ENCODE data around the gene OR6M1. TPM values are rescaled to one million over a fixed set of nuclear protein-coding genes. Genes with fewer than 3 reads are reported as not detected.

OR6M1 gene
- polyA plus RNA-seq, 1 of the 3 experiments (the other 2 are of a cell fraction) = not detected

GRCh38 chr11:123853038-123853437, 46.9 kb upstream of the OR6M1 start (continued):
- TF ChIP-seq REST (IDR thresholded peaks at IDR 0.05; ENCODE audit: low read depth, low read length) (no peak), SIN3A (IDR thresholded peaks at IDR 0.05; ENCODE audit: borderline replicate concordance, low read depth, low read length) (no peak), POLR2AphosphoS5 (IDR thresholded peaks at IDR 0.05; ENCODE audit: low read depth, low read length) (no peak), CHD2 (IDR thresholded peaks at IDR 0.05; ENCODE audit: low read length, partially characterized antibody) (no peak), MEF2A (IDR thresholded peaks at IDR 0.05; ENCODE audit: borderline replicate concordance, low read depth) (no peak), USF2 (IDR thresholded peaks at IDR 0.05; ENCODE audit: borderline replicate concordance, low read depth, low read length) (no peak), EP300 (IDR thresholded peaks at IDR 0.05; ENCODE audit: borderline replicate concordance in 1 of 2, low read depth in 1 of 2, low read length in 1 of 2) (no peak)

- Histone ChIP-seq H2AFZ (ENCODE audit: low read depth) (no peak overlapping the region), H3K9me3 (no peaks in the 10 kb centered on the region), H3K4me2 (no peak overlapping the region), H3F3A (replicated peaks; ENCODE audit: insufficient read depth) (no peaks in the 10 kb centered on the region), H4K20me1 (ENCODE audit: insufficient read depth) (no peaks in the 10 kb centered on the region), H3K9ac (no peak overlapping the region), H3K27ac (ENCODE audit: low read depth in 2 of 2, low read length in 1 of 2) (no peak overlapping the region), H3K36me3 (replicated peaks in 1 of 2; ENCODE audit: control insufficient read depth in 1 of 2, insufficient read depth in 2 of 2, low read length in 1 of 2) (no peaks in the 10 kb centered on the region), H3K79me2 (ENCODE audit: insufficient read depth) (no peaks in the 10 kb centered on the region), H3K27me3 (ENCODE audit: insufficient read depth) (no peaks in the 10 kb centered on the region), H3K9me2 (no peaks in the 10 kb centered on the region), H3K4me1 (ENCODE audit: control insufficient read depth in 1 of 2, insufficient read depth in 2 of 2, low read depth in 1 of 2, low read length in 1 of 2) (no peaks in the 10 kb centered on the region), H3K4me3 (ENCODE audit: low read depth in 2 of 2, low read length in 1 of 2) (no peak overlapping the region)
- TF ChIP-seq EP300 (IDR thresholded peaks at IDR 0.05; ENCODE audit: borderline replicate concordance in 1 of 2, low read depth in 1 of 2, low read length in 1 of 2) = no peak
- no peak for TF ChIP-seq USF1 (IDR thresholded peaks at IDR 0.05; ENCODE audit: borderline replicate concordance, low read depth)
- no peak for TF ChIP-seq SIN3A (IDR thresholded peaks at IDR 0.05; ENCODE audit: borderline replicate concordance, low read depth, low read length)
- TF ChIP-seq FOSL2 (IDR thresholded peaks at IDR 0.05; ENCODE audit: borderline replicate concordance, low read depth) = no peak
- no peak for TF ChIP-seq GABPA (IDR thresholded peaks at IDR 0.05; ENCODE audit: low read depth)
- no peak for TF ChIP-seq RFX5 (IDR thresholded peaks at IDR 0.05; ENCODE audit: low read length)
- TF ChIP-seq NFIC (IDR thresholded peaks at IDR 0.05; ENCODE audit: borderline replicate concordance) = no peak
- TF ChIP-seq EZH2phosphoT487 (IDR thresholded peaks at IDR 0.05; ENCODE audit: borderline replicate concordance, low read depth) = no peak
- no peak for TF ChIP-seq CHD2 (IDR thresholded peaks at IDR 0.05; ENCODE audit: low read length, partially characterized antibody)
- no peak for TF ChIP-seq RXRA (IDR thresholded peaks at IDR 0.05; ENCODE audit: borderline replicate concordance, low read depth)
- no peak for TF ChIP-seq TAF1 (IDR thresholded peaks at IDR 0.05; ENCODE audit: borderline replicate concordance, low read depth, low read length)
- TF ChIP-seq SMC3 (IDR thresholded peaks at IDR 0.05; ENCODE audit: low read depth, low read length) = no peak
- TF ChIP-seq TCF12 (IDR thresholded peaks at IDR 0.05) = no peak
- no peak for TF ChIP-seq NRF1 (IDR thresholded peaks at IDR 0.05; ENCODE audit: low read depth, low read length)
- TF ChIP-seq IRF3 (IDR thresholded peaks at IDR 0.05; ENCODE audit: low read depth, low read length) = no peak
- TF ChIP-seq MXI1 (IDR thresholded peaks at IDR 0.05; ENCODE audit: low read depth, low read length) = no peak
- POLR2A ChIA-PET = no interaction called here
- CTCF ChIA-PET = no interaction called here
- DNase-seq = no peak
These were observed 46.2 kb upstream of the OR6M1 start for GRCh38 chr11:123852321-123852720.
